DLD1 (cell line): ENCODE results near the gene CEMP1.
"Not testable (repeated sequence)": the region's sequence is repeated elsewhere in the genome, so short reads cannot be mapped to it uniquely, and the experiment has no call there.

Source experiments
- in situ Hi-C: cut with HindIII; loops from 2 replicates; pipeline ENCODE4 v1.10.0; 2017; ENCODE audit warnings: low sequenced_read_pairs

The CEMP1 gene, protein sequence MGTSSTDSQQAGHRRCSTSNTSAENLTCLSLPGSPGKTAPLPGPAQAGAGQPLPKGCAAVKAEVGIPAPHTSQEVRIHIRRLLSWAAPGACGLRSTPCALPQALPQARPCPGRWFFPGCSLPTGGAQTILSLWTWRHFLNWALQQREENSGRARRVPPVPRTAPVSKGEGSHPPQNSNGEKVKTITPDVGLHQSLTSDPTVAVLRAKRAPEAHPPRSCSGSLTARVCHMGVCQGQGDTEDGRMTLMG

DNA sequence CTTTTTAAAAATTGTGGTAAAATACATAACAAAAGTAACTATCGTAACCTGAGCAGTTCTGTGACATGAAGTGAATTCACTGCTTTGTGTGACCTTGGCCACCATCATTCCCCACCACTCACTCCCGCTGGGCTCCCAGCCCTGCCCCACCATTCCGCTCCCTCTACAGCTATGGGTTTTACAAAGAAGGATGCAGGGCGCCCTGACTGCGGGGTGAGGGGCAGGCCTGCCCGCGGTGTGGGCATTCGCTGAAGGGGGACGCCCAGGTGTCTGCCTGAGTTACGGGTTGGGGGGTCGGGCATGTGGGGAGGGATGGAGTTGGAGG, at the start of gene CEMP1:
Gene CEMP1 (minus strand): TSS at position 38 of the 325 bp plus-strand sequence. CDS start 335 bp downstream, outside the sequence.
- in situ Hi-C loops = no loop called here

DNA sequence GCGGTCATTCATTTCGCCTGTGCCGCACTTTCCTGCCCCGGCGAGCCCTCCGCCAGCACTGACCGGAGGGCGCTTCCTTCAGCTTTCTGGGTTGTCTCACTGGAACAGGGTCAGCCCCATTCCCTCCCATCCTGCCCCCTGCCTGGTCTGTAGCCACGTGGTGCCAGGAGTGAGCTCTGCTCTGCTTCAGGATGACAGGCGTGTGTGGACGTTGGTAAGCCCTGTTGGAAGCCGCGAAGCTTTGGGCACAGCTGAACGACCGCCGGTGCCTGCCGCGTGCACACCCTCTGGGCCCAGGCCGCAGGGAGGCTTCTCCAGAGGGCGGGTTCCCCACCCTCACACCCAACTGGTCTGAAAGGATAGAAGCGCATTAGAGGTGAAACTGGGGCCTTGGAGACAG, 49.6 kb upstream of the CEMP1 start:
- in situ Hi-C loops = not testable (repeated sequence)

DNA sequence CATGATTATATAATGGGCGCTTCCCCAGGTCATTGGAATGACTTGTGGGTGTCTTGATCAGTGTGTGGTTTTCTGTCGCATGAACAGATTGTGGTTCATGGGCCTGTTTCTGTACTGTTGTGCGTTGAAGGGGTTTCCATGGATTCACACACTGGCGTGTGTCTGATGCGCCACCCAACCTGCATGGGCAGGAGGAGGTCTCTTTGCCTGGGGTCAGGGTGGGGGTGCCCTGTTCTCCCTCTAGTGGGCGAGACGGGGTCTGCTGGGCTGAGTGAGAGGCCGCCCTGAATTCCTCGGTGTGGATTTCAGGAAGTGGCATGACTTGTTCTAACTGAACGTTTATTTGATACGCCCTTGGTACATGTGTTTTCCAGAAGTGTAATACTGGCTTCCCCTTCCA, 48.9 kb upstream of the CEMP1 start:
- in situ Hi-C loops = not testable (repeated sequence)

GRCh38 chr16:2578905-2579304, 47.7 kb upstream of the CEMP1 start:
- in situ Hi-C loops = not testable (repeated sequence)

DNA sequence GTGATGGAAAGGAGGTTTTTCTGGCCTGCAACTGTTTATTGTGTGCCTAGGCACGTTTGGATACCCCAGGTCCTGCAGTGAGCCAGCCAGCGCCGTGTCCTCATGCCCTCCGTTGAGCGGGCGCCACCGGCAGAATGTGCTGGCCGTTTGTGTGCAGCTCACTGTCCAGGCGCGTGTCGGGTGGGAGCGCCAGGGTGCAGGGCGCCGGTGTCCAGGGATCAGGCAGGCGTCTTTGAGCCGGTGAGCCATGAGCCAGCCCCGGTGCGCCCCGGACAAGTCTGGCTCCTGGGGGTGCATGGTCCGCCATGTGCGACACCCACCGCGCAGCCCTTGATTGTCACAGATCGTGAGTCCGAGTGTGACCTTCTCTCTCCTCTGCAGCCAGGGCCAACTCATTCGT, 45.8 kb upstream of the CEMP1 start:
- in situ Hi-C loops = not testable (repeated sequence)

DNA sequence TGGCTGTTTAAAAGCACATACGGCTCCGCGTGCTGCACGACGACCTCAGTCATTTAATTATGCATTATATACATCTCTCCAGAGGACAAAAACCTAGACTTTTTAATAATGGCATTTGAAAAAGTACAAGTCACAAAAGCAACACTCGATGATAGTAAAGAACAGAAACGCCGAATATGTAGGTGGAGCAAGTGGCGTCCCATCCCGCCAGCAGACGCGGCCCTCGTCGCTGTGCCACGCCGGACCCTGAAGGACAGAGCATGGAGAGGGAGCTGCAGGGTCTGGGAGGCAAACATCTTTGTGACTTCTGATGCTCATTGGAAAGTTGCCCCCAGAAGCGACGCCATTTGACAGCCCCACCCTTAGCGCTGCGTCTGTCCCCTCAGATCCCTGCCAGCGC, 44.6 kb upstream of the CEMP1 start:
- in situ Hi-C loops = not testable (repeated sequence)

GRCh38 chr16:2572704-2573103, 41.5 kb upstream of the CEMP1 start:
- in situ Hi-C loops = not testable (repeated sequence)

DNA sequence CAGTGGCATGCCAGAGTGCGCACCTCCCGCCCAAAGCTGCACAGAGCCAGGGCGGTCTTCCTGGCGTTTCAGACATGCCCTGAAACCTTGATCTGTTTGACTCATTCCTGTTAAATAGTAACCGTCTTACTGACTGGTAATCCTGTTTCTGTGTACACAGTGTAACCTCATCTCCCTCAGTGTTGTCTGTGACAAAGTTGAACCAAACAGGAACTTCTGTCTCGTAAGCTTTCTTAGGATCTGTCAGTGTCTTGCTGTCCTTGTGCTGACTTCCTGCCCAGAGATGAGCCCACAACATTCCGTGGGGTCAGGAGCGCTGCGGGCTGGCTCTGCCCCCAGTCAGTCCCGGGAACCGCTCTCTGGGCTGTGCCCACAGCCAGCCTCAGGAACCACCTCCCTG, 37.4 kb upstream of the CEMP1 start:
- in situ Hi-C loops = not testable (repeated sequence)

DNA sequence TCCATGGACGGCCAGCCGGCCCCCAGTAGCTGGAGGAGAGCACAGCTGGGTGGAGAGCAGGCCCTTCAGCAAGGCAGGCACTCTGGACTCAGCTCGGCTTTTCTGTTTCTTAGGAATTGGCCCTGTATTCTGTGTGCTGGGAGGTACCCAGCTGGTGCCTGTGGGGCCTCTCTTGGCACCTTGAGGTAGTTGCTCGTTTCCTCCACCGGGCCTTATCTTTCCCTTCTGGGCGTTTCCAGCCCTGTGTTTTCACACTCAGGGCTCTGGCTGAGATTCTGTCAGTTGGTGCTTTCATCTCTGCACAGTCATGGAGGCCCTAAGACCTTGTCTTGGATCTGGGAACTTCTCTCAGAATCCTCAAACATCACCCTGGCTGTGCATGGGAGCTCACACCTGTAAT, 36.3 kb upstream of the CEMP1 start:
- in situ Hi-C loops = not testable (repeated sequence)

DNA sequence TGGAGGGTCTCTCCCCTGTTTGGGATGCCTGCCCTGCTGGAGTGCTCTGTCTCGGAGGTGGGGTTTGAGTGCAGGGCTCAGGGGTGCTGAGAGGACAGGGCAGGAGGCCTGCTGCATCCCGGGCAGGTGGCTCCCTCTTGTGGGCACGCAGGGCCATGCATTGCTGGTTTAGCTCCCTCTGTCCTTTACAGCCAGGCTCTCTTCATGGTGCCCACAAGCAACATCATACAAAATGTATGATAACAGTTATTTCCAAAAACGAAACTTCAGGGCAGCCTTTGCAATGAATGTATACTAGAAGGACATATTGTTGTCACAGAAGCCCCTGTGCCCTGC, 29.6 kb upstream of the CEMP1 start:
- in situ Hi-C loops = not testable (repeated sequence)

- in situ Hi-C loops = not testable (repeated sequence)
Measured at GRCh38 chr16:2560131-2560797, 29.1 kb upstream of the CEMP1 start.

GRCh38 chr16:2557150-2557549, 25.9 kb upstream of the CEMP1 start:
- in situ Hi-C loops = not testable (repeated sequence)

- in situ Hi-C loops = not testable (repeated sequence)
Measured at GRCh38 chr16:2554709-2555425, 23.7 kb upstream of the CEMP1 start.

DNA sequence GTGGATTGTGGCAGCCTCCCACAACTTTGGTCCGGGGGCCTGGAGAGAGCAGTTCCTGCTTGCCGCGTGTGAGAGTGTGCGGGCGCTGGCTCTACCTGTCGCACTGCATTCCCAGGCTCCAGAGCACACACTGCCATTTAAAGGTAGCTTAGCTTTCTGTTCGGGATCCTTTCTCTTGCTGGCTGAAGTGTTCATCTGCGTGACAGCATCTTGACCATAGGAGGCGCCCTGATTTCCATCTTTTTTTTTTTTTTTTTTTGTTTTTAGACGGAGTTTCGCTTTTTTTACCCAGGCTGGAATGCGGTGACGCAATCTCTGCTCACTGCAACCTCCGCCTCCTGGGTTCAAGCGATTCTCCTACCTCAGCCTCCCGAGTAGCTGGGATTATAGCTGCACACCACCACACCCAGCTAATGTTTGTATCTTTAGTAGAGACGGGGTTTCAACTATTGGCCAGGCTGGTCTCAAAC, 20.2 kb upstream of the CEMP1 start:
- in situ Hi-C loops = not testable (repeated sequence)

GRCh38 chr16:2550283-2550878, 19.2 kb upstream of the CEMP1 start:
- in situ Hi-C loops = not testable (repeated sequence)

DNA sequence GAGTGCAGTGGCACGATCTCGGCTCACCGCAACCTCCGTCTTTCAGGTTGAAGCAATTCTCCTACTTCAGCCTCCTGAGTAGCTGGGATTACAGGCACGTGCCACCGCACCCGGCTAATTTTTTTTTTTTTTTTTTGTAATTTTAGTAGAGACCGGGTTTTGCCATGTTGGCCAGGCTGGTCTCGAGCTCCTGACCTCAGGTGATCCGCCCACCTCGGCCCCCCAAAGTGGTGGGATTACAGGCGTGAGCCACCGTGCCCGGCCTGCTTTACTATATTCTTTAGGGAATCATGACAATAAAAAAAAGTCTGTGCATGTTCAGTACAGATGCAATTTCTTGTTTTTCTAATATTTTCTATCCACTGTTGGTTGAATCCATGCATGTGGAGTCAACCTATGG, 12.6 kb upstream of the CEMP1 start:
- in situ Hi-C loops = not testable (repeated sequence)

DNA sequence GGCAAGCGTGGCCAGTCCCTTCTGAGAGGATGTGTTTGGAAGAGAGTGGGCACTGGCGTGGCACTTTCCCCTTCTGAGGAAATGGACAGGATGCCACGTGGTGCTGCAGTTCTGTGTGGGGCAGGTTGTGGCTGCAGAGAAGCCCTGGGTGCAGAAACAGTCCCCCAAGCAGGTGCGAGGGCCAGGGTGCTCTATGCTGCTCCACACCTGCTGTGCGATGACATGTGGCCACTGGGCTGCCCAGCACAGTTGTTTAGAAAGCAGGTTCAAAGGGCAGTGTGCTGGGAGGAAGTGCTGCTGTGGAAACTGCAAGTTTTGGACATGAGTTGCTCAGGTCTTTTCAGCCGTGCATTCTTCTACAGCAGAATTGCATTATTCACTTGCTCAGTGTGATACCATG, 10.2 kb upstream of the CEMP1 start:
- in situ Hi-C loops = not testable (repeated sequence)

DNA sequence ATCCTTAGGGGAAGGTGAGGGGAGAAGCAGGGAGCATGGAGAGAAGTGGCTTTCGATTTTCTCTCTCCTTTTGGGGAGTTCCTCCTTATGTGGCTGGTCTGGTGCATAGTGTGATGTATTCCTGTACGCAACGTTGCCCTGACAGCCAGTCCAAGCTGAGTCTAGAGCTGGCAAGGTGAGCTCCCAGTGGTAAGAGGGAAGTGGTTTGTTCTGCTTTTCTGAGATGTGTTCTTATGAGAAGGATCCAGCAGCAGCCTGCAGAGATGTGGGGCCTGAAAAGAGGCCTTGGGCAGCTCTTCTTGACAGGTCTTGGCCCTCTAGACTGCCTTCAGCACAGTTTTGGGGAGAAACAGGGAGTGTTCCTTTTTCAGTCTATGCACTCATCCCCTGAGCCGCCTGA, 9.7 kb upstream of the CEMP1 start:
- in situ Hi-C loops = not testable (repeated sequence)

- in situ Hi-C loops = not testable (repeated sequence)
Measured at GRCh38 chr16:2539845-2540458, 8.7 kb upstream of the CEMP1 start.

GRCh38 chr16:2539192-2539844, 8.1 kb upstream of the CEMP1 start:
- in situ Hi-C loops = not testable (repeated sequence)
